ENCODE measurements around the gene IRAG1.
A peak's percentile ranks its signal among the peaks of the same experiment; 100 is the strongest.

IRAG1 gene

GRCh38 chr11:10664496-10664895, 29.1 kb downstream of the IRAG1 start:
- DNase-seq = no peak

DNA sequence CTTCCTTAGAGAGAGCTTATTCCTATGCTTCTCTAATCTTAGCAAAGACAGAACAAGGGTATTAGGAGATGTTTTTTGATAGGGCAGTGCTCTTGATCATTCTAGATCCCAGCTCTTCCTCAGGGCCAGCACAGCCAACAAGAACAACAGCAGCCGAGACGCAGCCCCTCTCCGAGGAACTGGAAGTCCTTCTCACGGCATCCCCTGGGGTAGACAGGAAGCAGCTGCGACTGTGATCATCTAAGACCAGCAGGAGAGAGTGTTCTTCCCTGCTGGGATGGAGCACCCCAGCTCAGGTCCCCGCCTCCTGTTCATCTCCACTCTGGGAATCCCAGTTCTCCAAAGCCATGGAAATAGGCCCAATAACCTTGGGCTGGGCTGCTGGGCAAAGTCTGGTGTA, 29.6 kb downstream of the IRAG1 start:
- peak; percentile 50 for DNase-seq

DNA sequence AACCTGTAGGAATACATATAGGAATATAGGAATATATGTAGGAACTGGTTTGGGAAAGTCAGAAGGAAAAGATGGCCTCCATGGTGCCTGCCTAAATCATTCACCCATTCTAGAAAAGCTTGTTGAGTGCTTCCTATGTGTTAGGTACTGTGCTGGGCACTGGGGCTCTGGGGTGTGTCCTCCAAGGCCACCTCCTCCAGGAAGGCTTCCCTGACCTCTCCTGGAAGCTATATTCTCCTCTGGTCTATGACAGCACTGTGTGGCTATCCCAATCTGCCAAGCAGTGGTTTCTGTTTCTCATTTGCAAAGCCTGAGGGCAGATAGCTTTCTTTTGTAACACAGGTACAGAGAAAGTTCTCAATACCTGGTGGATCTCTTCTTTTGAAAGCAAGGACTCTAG, 30.2 kb downstream of the IRAG1 start:
- DNase-seq = no peak

DNA sequence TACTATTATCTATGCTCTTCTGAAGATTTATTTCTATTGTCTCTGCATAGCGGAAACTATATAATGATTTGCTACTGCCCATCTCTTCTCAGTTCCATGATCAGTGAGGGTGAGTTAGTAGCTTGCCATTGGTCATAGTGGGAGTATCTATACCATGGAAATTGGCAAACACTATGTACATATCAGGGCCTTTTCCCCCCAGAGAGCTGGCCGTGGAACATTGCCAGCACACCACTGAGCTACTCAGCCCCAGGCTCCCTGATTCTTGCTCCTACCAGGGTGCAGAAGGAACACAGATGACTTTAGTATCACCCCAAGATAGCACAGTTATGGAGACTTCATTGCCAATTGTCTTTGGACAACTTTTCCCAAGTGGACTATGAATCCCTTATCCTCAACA, 33.2 kb downstream of the IRAG1 start:
- no peak for DNase-seq

DNA sequence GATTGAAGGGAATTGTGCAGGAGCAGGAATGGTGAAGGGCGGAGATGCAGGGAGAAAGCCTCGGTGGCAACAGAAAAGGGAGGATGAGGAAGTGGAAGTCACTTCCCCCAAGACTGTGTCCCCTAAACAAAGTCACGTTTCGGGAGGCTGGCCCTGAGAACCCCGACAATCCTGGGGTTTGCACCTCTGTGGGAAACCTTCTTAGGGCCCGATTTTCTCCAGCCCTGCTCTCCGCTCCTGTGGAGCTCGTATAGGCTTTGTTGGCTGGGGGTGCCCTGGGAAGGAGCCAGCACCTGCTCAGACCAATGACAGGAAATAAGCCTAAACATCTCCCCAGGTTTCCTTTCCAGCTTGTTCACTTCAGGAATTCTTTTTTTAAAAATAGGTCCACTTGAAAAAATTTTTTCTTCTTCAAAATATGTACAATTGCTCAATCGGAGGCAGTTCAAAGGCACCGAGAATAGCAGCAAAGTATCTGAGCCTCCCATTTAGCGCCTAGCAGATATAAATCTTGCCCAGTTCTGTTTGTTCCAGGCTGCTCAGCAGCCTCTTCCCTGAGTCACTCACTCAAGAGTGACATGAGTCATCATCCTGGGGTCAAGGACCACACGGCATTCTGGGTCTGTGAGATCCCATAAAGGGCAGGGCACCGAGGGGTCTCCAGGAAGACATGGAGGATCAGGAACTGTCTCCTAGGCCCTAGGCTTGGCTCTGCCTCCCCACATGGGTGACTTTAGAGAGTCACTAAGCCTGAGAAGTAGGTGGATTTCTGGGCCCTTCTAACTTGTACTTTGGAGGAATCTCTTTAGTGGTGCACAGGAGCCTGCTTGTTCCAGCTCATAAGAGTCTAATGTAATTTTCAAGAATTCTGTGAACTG, 34.0 kb downstream of the IRAG1 start:
- DNase-seq = peak; percentile 89

- no peak for DNase-seq
These were observed 34.8 kb downstream of the IRAG1 start for GRCh38 chr11:10658621-10659338.

DNA sequence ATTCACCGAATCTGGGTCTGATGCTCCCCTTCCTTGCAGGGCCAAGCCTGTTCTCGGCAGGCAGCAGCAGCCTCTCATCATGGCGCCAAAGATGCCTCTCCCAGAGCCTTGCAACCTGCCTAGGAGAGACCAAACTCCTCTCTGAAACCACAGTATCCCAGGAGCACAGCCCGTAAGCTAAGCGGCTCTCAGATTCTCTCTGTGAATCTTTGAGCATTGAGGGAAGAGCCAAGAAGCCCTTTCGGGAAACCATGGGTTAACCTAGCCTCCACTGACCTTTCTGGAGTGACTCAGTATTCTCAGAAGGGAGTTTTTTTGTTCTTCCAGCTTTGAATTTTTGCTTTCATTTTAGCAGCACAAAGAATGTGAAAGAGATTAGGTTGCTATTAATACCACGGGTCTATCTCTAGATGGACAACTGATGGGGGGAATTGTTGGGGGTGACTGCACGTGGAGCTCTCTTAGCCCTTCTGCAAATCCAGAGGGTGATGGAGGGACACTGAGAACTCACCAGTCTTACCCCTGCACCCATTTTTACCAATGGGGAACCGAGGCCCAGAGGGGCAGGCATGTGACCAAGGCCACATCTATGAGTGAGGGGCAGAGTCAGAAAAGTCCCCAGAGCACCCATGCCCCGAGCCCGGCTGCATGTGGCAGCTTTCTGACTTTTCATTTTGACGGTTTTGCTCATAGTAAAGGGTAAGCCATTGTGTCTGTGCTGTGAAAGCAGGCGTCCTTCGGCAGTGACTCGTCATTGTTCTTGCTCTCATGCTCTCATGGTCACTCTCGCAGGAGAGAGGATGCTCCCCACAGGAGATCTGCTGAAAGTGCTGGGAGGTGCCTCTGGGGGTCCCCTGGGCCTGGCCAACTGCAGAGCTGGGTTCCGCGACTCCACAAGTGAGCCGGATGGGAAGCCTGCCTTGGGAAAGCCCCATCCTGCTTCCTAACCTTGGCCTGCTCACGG, 36.0 kb downstream of the IRAG1 start:
- DNase-seq = peak; percentile 77

- DNase-seq = peak; percentile 36
These were observed 37.5 kb downstream of the IRAG1 start for GRCh38 chr11:10655943-10656576.

- DNase-seq = no peak
These were observed 38.3 kb downstream of the IRAG1 start for GRCh38 chr11:10655227-10655626.

DNA sequence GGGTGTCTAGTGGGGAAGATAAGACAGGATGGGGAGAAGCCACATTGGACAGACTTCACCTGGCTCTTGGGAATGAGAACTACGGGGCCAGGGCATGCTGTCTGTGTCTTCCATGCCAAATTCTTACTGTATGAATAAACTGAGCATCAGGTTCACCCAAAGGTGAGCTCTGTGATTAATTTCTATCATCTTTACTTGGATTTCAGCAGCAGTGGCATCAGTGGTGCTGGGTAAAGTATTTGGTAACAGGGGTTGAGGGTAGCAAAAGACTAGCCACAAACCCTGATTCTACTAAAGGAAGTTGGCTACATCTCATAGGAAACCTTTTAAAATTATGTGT, 38.8 kb downstream of the IRAG1 start:
- DNase-seq = no peak

- DNase-seq = peak; percentile 63
These were observed 39.4 kb downstream of the IRAG1 start for GRCh38 chr11:10653946-10654810.

GRCh38 chr11:10653261-10653660, 40.3 kb downstream of the IRAG1 start:
- DNase-seq = no peak

GRCh38 chr11:10651656-10652361, 41.7 kb downstream of the IRAG1 start:
- DNase-seq = peak; percentile 14

DNA sequence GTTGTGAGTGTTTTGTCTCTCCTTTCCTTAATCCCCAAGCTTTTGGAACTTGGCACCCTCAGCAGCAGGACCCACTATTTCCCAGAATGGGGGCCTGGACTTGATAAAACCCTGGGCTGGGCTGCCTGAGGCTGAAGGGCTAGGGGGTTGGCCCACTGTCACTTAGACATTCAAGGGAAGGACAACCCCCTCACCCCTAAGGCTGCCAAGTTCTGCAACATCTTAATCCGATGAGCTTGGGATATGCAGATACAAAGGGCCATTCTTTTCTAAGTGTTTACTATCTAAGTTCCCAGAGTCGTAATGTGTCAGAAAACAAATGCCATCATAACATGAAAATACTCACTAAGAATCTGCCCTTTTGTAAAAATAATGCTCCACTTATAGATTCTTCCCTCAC, 42.9 kb downstream of the IRAG1 start:
- no peak for DNase-seq

- no peak for DNase-seq
These were observed 43.4 kb downstream of the IRAG1 start for GRCh38 chr11:10650166-10650565.

DNA sequence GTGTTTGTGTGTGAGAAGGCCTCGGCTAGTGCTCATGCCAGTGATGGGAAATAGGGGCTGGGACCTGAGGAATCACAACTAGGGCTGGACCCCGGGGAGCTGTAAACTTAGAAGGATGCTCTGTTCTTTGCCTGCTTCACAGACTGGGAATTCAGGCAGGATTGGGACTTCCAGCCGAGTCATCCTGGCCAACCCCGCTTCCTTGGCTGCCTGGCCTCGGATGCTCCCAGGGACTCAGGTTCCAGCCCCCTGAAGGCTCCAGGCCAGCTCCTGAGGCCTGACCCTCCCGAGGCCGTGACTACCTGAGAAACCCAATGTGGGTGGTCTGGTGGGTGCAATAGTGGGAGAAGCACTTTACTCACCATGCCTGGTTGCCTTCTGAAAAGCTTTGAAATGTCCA, 44.7 kb downstream of the IRAG1 start:
- peak; percentile 30 for DNase-seq

DNA sequence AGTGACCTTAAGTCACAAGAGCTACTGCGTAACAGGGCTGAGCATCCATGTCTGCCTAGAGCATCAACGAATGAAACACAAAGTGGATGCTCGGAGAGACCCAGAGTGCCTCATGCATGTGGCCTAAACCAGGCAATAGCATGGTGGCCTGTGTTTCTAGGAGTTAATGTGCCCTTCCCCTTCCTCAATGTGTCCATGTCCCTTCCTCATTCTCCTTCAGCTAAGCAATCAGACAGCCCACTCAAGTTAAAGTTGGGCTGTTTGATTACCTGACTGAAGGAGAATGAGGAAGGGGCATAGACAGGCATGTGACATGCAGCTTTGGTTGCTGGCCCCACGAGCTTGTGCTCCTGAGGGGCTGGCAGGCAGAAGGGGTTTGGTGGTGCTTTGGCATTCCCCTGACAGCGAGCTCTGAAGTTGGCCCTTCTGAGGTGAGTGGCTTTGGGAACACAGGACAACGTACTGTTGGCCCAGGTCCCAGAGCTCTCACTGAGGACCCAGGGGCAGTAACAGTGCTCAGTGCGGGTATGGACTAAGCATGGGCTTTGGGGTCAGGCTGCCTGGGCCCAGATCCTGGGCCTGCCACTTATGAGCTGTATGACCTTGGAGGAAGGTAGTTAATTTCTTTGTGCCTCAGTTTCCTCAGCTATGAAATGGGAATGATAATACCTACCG, 46.7 kb downstream of the IRAG1 start:
- DNase-seq = no peak

DNA sequence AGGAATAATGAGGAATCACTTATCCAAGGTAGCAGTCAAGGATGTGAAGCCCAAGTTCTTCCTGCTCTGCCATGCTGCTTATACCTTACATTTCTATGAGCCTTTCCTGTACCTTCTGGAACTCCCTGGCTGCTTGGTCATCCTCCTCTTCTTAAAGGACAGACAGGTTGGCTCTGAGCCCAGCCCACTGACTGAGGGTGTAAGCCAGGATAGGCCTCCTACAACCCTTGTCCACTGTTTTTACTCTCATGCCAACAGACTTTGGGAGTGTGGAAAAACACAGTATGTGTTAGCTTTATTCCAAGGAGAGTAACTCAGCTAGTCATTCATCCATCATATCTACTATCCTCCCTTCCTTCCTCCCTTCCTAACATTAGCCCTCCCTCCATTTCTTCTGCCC, 47.5 kb downstream of the IRAG1 start:
- no peak for DNase-seq

DNA sequence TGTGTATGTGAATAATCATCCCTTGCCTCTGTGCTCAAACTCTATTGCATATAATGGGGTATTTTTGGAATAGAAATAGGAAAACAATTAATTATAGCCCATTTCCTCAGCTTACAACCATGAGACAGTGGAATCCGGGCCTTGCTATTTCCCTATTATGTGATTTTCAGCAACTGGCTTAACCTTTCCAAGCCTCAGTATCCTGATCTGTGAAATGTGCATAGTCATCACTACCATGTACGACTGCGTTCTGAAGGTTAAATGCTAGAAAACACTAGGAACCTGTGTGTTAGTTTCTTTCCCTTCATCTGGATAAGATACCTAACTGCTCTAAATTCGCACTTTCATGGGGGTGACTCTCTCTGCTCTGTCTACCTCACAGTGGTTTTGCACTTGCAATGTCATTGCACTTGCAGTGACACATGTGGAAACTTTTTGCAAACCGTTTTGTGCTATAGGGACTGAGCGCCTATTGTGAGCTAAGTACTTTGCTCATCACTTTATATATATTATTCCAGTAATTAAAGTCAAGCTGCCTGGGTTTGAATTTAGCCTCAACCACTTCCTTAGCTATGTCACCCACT, 48.3 kb downstream of the IRAG1 start:
- no peak for DNase-seq

Measured in fibroblast of skin of scalp (primary cell).